IPS-18c (cell line): ENCODE data around the gene NEUROD2.

Experiments
- H3K4me3 ChIP-seq: 2 replicates; pipeline ENCODE4 v1.7.0; 2013; ENCODE audit warnings: low read depth, mild to moderate bottlenecking, low read length, moderate library complexity; ENCODE audit not compliant: insufficient read depth
- H3K9me3 ChIP-seq: one replicate; pipeline ENCODE4 v1.6.1; 2013; ENCODE audit warnings: mild to moderate bottlenecking, low read length, moderate library complexity; ENCODE audit not compliant: control insufficient read depth, insufficient read depth

The NEUROD2 gene

GRCh38 chr17:39576187-39576586 lies 31.5 kb downstream of the NEUROD2 start:
- no peaks in the 10 kb centered on the region for H3K9me3 ChIP-seq
- H3K4me3 ChIP-seq = no peak overlapping the region

DNA sequence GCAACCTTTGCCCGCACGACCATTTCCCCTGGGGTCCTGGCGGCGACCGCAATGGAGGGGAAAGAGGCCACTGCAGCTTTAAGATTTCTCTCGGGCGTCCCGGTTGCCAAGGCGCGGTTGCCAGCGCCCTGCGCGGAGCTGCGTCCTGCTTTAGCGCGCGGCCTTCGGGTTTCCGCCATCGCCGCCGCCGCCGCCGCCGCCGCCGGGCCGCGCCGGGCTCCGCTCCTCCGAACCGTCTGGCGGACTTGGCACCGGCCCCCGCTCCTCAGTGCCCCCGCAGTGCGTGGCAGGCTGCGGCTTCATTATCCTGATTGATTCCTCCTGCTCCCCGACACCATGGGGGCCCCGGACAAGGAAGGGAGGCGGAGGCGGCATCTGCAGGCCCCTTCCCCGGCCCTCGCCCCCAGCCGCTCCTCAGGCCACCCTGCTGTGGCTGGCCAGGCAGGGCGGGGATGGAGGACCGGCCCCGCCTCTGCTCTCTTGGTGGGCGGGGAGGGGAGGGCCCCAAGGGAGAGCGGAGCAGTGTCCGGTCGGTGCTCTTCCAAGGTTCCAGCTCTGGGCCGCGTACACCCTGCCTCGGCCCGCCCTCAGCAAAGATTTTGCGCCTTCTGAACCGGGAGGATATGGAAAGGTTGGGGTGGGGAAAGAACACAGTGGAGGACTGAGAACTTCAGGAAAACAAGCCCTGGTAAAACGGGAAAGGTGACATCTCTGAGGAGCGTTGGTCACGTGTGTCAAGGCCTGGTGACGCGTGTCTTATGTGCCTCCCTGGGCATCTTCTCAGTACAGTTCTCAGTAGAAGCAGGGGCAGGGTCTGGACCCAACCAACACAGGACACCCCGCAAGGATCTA lies 34.0 kb downstream of the NEUROD2 start:
- no peaks in the 10 kb centered on the region for H3K9me3 ChIP-seq
- peak overlapping the region; percentile 74 for H3K4me3 ChIP-seq

GRCh38 chr17:39572121-39572520 lies 35.6 kb downstream of the NEUROD2 start:
- H3K4me3 ChIP-seq = no peak overlapping the region
- no peaks in the 10 kb centered on the region for H3K9me3 ChIP-seq

DNA sequence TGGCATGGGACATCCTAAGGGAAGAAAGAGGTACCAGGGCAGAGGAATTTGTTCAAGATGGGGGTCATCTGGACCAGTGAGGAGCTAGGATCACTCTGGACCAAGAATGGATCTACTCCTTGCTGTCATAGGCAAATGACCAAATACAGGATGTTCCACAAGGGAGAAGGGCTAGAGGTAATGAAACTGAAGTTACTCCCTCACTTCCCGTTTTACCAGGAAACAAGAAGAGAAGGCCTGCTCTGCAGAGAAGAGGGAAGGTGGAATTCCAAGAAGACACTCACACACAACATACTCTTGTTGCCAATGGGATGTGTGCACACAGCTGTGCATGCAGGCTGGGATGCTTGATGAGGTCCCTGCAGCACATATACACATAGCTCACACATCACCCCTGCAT lies 38.6 kb downstream of the NEUROD2 start:
- H3K9me3 ChIP-seq = no peaks in the 10 kb centered on the region
- H3K4me3 ChIP-seq = no peak overlapping the region

- H3K9me3 ChIP-seq = peaks cover 2% of the 10 kb centered on the region
- no peak overlapping the region for H3K4me3 ChIP-seq
Measured at GRCh38 chr17:39568702-39569101, 39.0 kb downstream of the NEUROD2 start.

- H3K9me3 ChIP-seq = peaks cover 2% of the 10 kb centered on the region
- no peak overlapping the region for H3K4me3 ChIP-seq
Measured at GRCh38 chr17:39566094-39566850, 41.4 kb downstream of the NEUROD2 start.

- 0 out of 2 replicates have a peak overlapping the region, but pooled peaks have one; percentile 15 for H3K4me3 ChIP-seq
- peaks cover 2% of the 10 kb centered on the region for H3K9me3 ChIP-seq
Measured at GRCh38 chr17:39564211-39564848, 43.4 kb downstream of the NEUROD2 start.

GRCh38 chr17:39563476-39563875 lies 44.2 kb downstream of the NEUROD2 start:
- no peak overlapping the region for H3K4me3 ChIP-seq
- H3K9me3 ChIP-seq = peaks cover 2% of the 10 kb centered on the region

DNA sequence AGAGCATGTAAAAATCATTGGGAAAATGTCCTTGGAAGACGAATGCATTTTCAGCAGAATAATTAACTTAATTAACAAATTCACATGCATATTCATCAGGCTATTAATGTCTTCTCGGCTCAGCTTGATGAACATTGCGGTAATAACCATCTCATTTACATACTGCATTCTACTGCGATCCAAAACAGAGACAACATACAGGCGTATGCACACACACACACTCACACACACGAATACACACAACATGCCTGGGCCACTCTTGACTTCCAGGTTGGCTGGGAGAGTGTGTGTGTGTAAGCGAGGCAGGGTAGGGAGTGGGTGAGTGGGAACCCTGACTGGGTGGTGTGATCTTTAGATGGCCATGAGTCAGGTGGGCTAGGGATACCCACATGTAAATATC lies 44.7 kb downstream of the NEUROD2 start:
- no peak overlapping the region for H3K4me3 ChIP-seq

GRCh38 chr17:39562395-39562794 lies 45.3 kb downstream of the NEUROD2 start:
- peaks cover 2% of the 10 kb centered on the region for H3K9me3 ChIP-seq
- no peak overlapping the region for H3K4me3 ChIP-seq

More for the DNA sequence above, 44.7 kb downstream of the NEUROD2 start:
- H3K9me3 ChIP-seq = peaks cover 2% of the 10 kb centered on the region

DNA sequence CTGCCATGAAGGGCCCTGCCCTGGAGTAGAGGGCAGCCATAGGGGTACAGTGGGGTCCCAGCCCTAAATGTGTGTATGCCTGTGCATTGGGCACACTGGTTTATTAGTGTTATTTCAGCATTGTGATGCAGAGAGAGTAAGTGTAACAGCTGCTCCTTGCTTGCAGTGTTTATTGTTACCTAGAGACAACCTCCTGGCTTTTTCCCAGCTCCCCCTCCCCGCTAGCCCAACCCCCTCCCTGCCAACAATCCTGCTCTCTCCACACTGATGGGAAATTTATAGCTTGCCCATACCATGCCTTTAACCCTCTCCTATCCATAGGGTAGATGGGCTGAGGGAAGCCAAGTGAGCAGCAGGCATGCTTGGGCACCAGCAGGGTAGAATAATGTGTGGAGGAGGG lies 51.3 kb downstream of the NEUROD2 start:
- Histone ChIP-seq H3K9me3 (no peaks in the 10 kb centered on the region), H3K4me3 (no peak overlapping the region)

DNA sequence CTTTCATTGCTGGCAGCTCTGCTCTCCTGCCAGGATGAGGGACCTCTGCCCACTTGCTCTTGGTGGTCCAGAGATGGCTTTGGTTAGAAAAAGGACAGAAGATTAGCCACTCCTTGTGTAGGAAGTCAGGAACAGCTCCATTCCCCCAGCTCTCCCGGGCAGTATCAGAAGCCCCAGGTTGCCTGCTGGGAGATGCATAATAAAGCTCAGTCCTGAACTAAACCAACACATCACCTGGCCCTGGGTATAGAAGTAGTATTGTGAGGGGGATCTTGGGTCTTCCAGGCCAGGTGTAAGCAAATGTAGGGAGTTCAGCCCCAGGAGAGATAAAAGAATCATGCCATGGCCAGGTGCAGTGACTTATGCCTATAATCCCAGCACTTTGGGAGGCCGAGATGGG lies 52.4 kb downstream of the NEUROD2 start:
- Histone ChIP-seq H3K4me3 (no peak overlapping the region), H3K9me3 (no peaks in the 10 kb centered on the region)
